AG20443 (cell line): ENCODE results near the gene PLB1.

Source experiments
- DNase-seq: peaks from one replicate; pipeline ENCODE4 v3.0.0; 2012; ENCODE audit warnings: low spot score, mixed read lengths

The PLB1 gene

GRCh38 chr2:28591711-28592335 lies 96.0 kb downstream of the PLB1 start:
- DNase-seq, result no peak

DNA sequence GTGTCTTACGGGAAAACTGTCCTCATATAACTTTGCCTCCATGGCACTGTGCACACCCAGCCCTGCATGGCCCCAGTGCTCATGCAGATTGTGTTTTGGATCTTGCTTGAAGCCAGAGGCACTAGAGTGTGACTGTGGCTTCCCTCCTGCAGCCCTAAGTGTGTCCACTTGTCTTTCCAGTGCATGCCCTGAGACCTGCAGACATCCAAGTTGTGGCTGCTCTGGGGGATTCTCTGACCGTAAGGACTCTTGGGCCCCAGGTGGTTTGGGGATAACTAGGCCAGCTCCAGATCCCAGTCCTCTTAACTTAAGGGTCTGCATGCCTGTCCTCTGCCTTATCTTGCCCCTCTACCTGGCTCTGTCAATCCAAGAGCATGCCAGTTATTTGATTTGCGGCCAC lies 96.6 kb downstream of the PLB1 start:
- no peak for DNase-seq

GRCh38 chr2:28593160-28593755 lies 97.4 kb downstream of the PLB1 start:
- DNase-seq, result no peak

GRCh38 chr2:28594000-28594331 lies 98.1 kb downstream of the PLB1 start:
- DNase-seq, result no peak

DNA sequence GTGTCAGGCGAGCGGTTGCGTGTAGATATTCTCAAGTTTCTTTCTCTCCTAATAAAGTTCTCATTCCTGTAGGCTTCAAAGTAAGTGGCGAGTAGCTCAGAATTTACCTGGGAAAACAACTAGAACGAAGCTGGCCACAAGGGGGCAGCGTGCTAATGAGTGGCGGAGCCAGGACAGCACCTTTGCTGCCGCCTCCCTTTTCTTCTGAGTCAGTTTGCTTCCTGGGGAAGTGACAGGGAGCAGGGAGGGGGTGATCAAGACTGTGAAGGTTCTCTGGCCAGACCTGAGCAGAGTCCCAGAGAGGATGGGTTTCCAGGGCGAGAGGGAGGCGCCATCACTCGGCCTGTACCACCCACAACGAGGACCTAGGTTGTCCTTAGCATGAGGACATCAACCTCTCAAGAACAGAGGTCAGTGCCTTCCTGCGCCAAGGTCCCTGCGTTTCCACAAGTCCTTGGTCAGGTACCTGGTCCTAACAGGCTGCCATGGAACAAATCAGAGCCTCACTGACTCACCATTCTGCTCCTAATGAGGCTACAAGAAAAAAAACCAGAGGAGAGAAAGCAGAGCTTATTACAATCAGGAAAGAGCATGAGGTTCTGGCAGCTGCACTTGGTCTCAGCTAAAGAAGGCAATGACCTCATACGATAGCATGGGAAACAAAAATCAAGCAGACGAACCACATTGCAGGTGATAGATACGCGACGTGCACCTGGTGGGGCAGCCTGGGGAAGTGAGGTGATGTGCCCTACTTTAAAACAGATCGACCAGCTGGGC lies 98.7 kb downstream of the PLB1 start:
- peak; percentile 82 for DNase-seq

- no peak for DNase-seq
Observed at GRCh38 chr2:28595323-28595722, 99.5 kb downstream of the PLB1 start.

DNA sequence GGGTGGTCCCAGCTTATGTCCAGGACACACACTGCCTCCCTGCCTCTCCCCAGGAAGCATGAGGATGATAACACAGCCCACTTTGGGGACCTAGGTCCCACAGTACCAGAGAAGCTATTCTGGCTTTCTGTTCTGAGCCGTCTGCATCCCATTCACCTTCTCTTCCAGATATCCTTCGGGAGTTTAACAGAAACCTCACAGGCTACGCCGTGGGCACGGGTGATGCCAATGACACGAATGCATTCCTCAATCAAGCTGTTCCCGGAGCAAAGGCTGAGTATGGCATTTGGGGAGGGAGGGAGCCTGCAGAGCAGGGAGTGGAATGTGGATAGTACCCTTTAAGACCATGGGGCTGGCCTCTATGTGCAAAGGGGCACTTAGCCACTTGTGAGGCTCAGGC lies 102.6 kb downstream of the PLB1 start:
- DNase-seq, result no peak

- no peak for DNase-seq
Observed at GRCh38 chr2:28600181-28600580, 104.3 kb downstream of the PLB1 start.

GRCh38 chr2:28601616-28602015 lies 105.8 kb downstream of the PLB1 start:
- DNase-seq, result no peak

- DNase-seq, result no peak
Observed at GRCh38 chr2:28602136-28602660, 106.3 kb downstream of the PLB1 start.

- DNase-seq, result no peak
Observed at GRCh38 chr2:28602751-28603639, 107.1 kb downstream of the PLB1 start.

- no peak for DNase-seq
Observed at GRCh38 chr2:28603821-28604220, 108.0 kb downstream of the PLB1 start.

DNA sequence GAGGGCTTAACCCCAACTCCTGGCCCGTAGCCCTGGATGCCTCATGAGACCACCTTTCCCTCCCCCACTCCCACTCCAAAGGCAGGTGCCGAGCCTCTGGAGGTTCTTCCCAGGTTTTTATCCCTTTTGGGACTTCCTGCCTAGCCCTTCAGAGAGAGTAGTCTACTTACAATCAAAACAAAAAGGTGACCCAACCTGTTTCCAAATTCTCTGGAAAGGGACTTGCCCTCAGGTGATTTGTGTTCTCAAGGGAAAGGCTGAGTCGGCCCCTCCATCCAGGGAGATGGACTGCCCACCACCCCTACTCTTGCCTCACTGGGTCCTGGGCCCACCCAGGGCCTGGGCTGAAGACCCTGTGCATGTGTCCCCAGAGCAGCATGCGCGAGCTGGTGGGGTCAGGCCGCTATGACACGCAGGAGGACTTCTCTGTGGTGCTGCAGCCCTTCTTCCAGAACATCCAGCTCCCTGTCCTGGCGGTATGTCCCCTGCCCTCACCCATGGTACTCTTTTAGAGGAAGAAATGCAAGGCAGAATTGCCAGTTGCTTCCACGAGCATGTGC lies 108.5 kb downstream of the PLB1 start:
- no peak for DNase-seq

DNA sequence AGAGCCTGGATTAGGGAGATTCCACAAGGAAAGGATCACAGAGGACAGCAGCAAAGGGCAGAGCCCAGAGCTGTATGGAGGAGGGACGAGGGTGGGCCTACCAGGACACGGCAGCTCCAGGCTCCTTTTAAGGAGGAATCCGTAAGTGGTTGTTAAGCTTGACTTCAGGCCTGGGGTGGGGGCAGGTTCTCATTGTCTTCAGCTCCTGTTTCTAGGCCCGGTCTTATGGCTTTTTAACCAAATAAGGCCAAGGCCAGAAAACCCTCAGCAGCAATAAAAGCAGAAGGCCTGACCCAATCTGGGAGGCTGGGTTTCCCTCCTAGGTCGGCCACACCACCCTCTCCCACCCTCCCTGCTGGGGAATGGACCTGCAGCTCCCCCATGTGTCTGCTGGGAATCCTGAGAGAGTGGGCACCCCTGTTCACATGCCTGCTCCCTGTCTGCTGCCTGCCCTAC lies 111.2 kb downstream of the PLB1 start:
- peak; percentile 25 for DNase-seq

GRCh38 chr2:28607730-28608499 lies 112.1 kb downstream of the PLB1 start:
- DNase-seq, result no peak

GRCh38 chr2:28608500-28609424 lies 112.9 kb downstream of the PLB1 start:
- no peak for DNase-seq

DNA sequence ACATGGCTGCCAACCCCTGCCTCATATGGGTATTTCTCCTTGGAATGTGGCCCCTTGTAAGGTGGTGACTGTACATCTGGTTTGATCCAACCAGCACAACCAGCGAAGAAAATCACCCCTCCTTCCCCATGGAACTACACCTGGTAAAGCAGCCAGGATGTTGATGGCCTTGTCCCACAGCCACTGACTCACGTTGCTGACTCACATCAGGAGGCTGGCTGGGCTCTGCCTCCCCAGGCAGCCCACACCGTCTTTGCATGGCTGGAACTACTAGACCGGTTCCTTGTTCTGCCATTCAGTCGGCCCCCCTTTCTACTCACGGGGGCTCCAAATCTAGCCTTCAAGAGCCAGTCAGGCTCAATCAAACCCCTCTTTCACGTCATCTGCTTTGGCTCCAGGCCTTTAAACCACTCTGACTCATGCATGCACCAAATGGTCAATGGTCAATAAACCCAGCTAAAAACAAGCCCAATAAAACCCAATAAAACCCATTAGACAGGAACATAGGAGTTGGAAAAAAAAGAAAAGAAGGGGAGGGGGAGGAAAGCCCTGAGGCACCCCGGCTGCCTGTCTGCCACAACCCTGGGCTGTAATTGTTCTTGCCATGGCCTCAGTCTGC lies 114.8 kb downstream of the PLB1 start:
- DNase-seq, result peak; percentile 90

- DNase-seq, result no peak
Observed at GRCh38 chr2:28612131-28612812, 116.4 kb downstream of the PLB1 start.

DNA sequence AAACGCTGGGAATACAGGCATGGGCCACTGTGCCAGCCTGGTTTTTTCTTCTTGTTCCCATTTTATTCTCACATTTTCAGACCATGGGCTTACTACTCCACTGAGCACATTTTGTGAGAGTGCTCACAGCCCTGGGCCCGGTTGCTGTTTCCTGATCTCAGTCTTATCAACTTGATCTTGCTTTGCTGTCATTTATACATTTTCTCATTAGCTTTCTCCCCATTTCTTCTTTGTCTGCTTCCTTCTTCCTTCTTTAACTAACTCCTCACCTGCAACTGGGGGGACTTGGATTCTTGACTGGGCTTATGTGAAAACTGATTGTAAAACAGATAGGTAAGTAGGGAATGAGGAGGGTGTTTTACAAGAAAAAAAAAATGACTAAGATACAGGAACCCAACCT lies 117.3 kb downstream of the PLB1 start:
- DNase-seq, result no peak
